K562 (cell line): ENCODE results near the gene BRME1. TPM values are rescaled to one million over a fixed set of nuclear protein-coding genes. Genes with fewer than 3 reads are reported as not detected.

Source experiments
- CREB3L1 ChIP-seq: fragments of 450-650 bp; IDR thresholded peaks from 2 replicates; pipeline ENCODE4 v1.6.1; 2014; ENCODE audit warnings: low read depth, mild to moderate bottlenecking, moderate library complexity, borderline replicate concordance
- FOXP1 ChIP-seq: sonication (generic); formaldehyde crosslinking; IDR thresholded peaks from 2 replicates; pipeline ENCODE4 v1.8.0; 2022; ENCODE audit warnings: mild to moderate bottlenecking, missing genetic modification reagents
- HOMEZ ChIP-seq: fragments of 250-450 bp; sonication (Bioruptor Pico); IDR thresholded peaks from 2 replicates; pipeline ENCODE4 v1.4.0; 2020; ENCODE audit warnings: mild to moderate bottlenecking, moderate library complexity
- KAT7 ChIP-seq: sonication (generic); formaldehyde crosslinking; IDR thresholded peaks from 2 replicates; pipeline ENCODE4 v1.8.0; 2022; ENCODE audit warnings: missing genetic modification reagents, mild to moderate bottlenecking, borderline replicate concordance
- RB1 ChIP-seq: fragments of 450-650 bp; IDR thresholded peaks from 2 replicates; pipeline ENCODE4 v1.6.1; 2017; ENCODE audit warnings: low read depth, mild to moderate bottlenecking
- RBM25 ChIP-seq: fragments of 200-400 bp; formaldehyde crosslinking; IDR thresholded peaks from 2 replicates; pipeline ENCODE4 v1.6.1; 2018; ENCODE audit warnings: low read length, low read depth, moderate library complexity; ENCODE audit not compliant: severe bottlenecking
- YY1 ChIP-seq, 3 experiments: IDR thresholded peaks; 2 replicates each; pipeline ENCODE4 v1.6.1; 2011; ENCODE audit warnings: low read length in 2 of 3, mild to moderate bottlenecking in 2 of 3, moderate library complexity in 2 of 3, borderline replicate concordance in 1 of 3, control low read depth in 1 of 3, low read depth in 1 of 3; ENCODE audit not compliant: insufficient read depth in 3 of 3, insufficient replicate concordance in 2 of 3, control insufficient read depth in 1 of 3, insufficient read length in 1 of 3; ENCODE audit errors: extremely low read depth in 1 of 3
- ZBTB11 ChIP-seq, 3 experiments: fragments of 200-800 bp in 1 of 3; fragments of 250-450 bp in 1 of 3; fragments of 450-650 bp in 1 of 3; sonication (Bioruptor Pico) in 1 of 3; sonication (Bioruptor generic) in 1 of 3; formaldehyde crosslinking in 1 of 3; IDR thresholded peaks; 2 replicates each; pipeline versions ENCODE4 v1.6.1 to v1.8.0; 2016 to 2022; ENCODE audit warnings: mild to moderate bottlenecking in 2 of 3, missing genetic modification characterization in 2 of 3, missing compliant biosample characterization in 1 of 3, moderate library complexity in 1 of 3
- ZEB2 ChIP-seq: fragments of 450-650 bp; IDR thresholded peaks from 2 replicates; pipeline ENCODE4 v1.6.1; 2016
- ZNF143 ChIP-seq: sonication (generic); formaldehyde crosslinking; IDR thresholded peaks from 2 replicates; pipeline ENCODE4 v1.9.0; 2022; ENCODE audit warnings: mild to moderate bottlenecking, missing genetic modification reagents
- ZNF24 ChIP-seq: fragments of 450-650 bp; IDR thresholded peaks from 2 replicates; pipeline ENCODE4 v1.6.1; 2016
- polyA plus RNA-seq, 8 experiments: library from polyadenylated mRNA; depleted of rRNA in 4 of 8; stranded (reverse) in 5 of 8; unstranded in 3 of 8; fragments of >200 nt; fragmentation: Nextera tagmentation in 2 of 8; fragmentation: Illumina TruSeq in 1 of 8; extraction: Ambion mirVana in 2 of 8; extraction: Trizol in 1 of 8; gene quantifications; 2 replicates each; pipeline versions ENCODE4 v1.2.1 to v1.2.3, GENCODE V29; 2011 to 2014; ENCODE audit warnings: inconsistent platforms in 1 of 8, missing spikeins in 1 of 8
- total RNA-seq, 7 experiments: library from RNA; depleted of rRNA in 6 of 7; stranded (reverse); fragments of >200 nt in 6 of 7; fragmentation: Illumina TruSeq in 2 of 7; extraction: Trizol in 2 of 7; gene quantifications; 2 replicates each; pipeline versions ENCODE4 v1.2.1 to v1.2.3, GENCODE V29; 2011 to 2021; ENCODE audit warnings: low replicate concordance in 1 of 7
- TF ChIP-seq, protein P1 (sequence below): sonication (generic); formaldehyde crosslinking; IDR thresholded peaks from 2 replicates; pipeline ENCODE4 v1.8.0; 2023; ENCODE audit warnings: mild to moderate bottlenecking, missing genetic modification reagents

The BRME1 gene
- total and polyA plus RNA-seq, 9 of the 15 experiments (the other 6 are each of a cell fraction or from before 2014, with no cell fraction given), result 0.75 to 6.1 (median 3.6) TPM

GRCh38 chr19:13905634-13906520, at the start of gene BRME1, which contains the start of gene CC2D1A (continued):
- TF ChIP-seq HOMEZ (no peak), CREB3L1 (peak; percentile 88), ZBTB11 (CRISPR knock-in tag; IDR thresholded peaks at IDR 0.05) (peak in 2 of 3 experiments; percentile 41 to 68; a peak in 2 of 6 replicates), ZNF24 (peak; percentile 6; the same call in 1 of the 2 replicates), ZNF143 (peak; percentile 99), FOXP1 (CRISPR knock-in tag) (peak; percentile 95), RBM25 (peak; percentile 29), KAT7 (0 out of 2 replicates have a peak, but pooled peaks have one; percentile 32), YY1 (IDR thresholded peaks at IDR 0.05; ENCODE audit: borderline replicate concordance in 1 of 3, control insufficient read depth in 1 of 3, extremely low read depth in 1 of 3, insufficient read depth in 3 of 3, insufficient read length in 1 of 3, insufficient replicate concordance in 2 of 3, low read depth in 1 of 3, low read length in 2 of 3) (peak in 2 of 3 experiments; percentile 65 to 75), ZEB2 (no peak), RB1 (peak; percentile 99)
- TF ChIP-seq, protein P1, sequence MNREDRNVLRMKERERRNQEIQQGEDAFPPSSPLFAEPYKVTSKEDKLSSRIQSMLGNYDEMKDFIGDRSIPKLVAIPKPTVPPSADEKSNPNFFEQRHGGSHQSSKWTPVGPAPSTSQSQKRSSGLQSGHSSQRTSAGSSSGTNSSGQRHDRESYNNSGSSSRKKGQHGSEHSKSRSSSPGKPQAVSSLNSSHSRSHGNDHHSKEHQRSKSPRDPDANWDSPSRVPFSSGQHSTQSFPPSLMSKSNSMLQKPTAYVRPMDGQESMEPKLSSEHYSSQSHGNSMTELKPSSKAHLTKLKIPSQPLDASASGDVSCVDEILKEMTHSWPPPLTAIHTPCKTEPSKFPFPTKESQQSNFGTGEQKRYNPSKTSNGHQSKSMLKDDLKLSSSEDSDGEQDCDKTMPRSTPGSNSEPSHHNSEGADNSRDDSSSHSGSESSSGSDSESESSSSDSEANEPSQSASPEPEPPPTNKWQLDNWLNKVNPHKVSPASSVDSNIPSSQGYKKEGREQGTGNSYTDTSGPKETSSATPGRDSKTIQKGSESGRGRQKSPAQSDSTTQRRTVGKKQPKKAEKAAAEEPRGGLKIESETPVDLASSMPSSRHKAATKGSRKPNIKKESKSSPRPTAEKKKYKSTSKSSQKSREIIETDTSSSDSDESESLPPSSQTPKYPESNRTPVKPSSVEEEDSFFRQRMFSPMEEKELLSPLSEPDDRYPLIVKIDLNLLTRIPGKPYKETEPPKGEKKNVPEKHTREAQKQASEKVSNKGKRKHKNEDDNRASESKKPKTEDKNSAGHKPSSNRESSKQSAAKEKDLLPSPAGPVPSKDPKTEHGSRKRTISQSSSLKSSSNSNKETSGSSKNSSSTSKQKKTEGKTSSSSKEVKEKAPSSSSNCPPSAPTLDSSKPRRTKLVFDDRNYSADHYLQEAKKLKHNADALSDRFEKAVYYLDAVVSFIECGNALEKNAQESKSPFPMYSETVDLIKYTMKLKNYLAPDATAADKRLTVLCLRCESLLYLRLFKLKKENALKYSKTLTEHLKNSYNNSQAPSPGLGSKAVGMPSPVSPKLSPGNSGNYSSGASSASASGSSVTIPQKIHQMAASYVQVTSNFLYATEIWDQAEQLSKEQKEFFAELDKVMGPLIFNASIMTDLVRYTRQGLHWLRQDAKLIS (CRISPR knock-in tag), result peak; percentile 46; the same call in 1 of the 2 replicates
